Measurements from ENCODE around the gene TBC1D22A. TPM values are rescaled to one million over a fixed set of nuclear protein-coding genes. Genes with fewer than 3 reads are reported as not detected.
"Not testable (repeated sequence)": the region's sequence is repeated elsewhere in the genome, so short reads cannot be mapped to it uniquely, and the experiment has no call there.

Gene TBC1D22A
- total RNA-seq, 2 experiments from 2014 or later = 22.3 to 43.9 TPM

- Histone ChIP-seq H3K4me1 (ENCODE audit: insufficient read depth, low read length, poor library complexity, severe bottlenecking) (peaks cover 5% of the 10 kb centered on the region), H3K27ac (ENCODE audit: low read depth, low read length, poor library complexity, severe bottlenecking) (no peak overlapping the region), H3K9me2 (ENCODE audit: insufficient read depth, low read length) (no peaks in the 10 kb centered on the region), H4K20me1 (ENCODE audit: insufficient read depth, low read length) (no peaks in the 10 kb centered on the region), H3K9me3 (ENCODE audit: low read length) (0 out of 2 replicates have a peak, but pooled peaks cover 3% of the 10 kb centered on the region), H3K4me2 (ENCODE audit: low read length) (no peak overlapping the region), H3K79me2 (ENCODE audit: insufficient read depth, low read depth, low read length) (no peaks in the 10 kb centered on the region), H3K36me3 (ENCODE audit: insufficient read depth, low read length) (peaks cover 7% of the 10 kb centered on the region; the same call in 1 of the 2 replicates), H3K4me3 (ENCODE audit: low read depth, low read length, poor library complexity, severe bottlenecking) (no peak overlapping the region), H2AFZ (ENCODE audit: low read length) (no peak overlapping the region)
- no TSS peak for BruUV-seq (replicated peaks)
- TF ChIP-seq EZH2phosphoT487 (IDR thresholded peaks at IDR 0.05; ENCODE audit: borderline replicate concordance, low read depth, low read length) = no peak
- no peak for TF ChIP-seq CTCF (conservative IDR thresholded peaks at IDR 0.05; ENCODE audit: low read length)
- CTCF ChIA-PET (ENCODE audit: unreplicated experiment) = no interaction called here
- DNase-seq (ENCODE audit: low spot score) = no peak
- intact Hi-C loops (cut with micrococcal nuclease; ENCODE audit: unreplicated experiment) = no loop called here
- POLR2A ChIA-PET = no interaction called here
Measured at GRCh38 chr22:47166446-47167016, 404.1 kb downstream of the TBC1D22A start.

- Histone ChIP-seq H3K4me3 (ENCODE audit: low read depth, low read length, poor library complexity, severe bottlenecking) (no peak overlapping the region), H3K4me2 (ENCODE audit: low read length) (no peak overlapping the region), H3K4me1 (ENCODE audit: insufficient read depth, low read length, poor library complexity, severe bottlenecking) (peaks cover 5% of the 10 kb centered on the region), H3K27ac (ENCODE audit: low read depth, low read length, poor library complexity, severe bottlenecking) (no peak overlapping the region), H4K20me1 (ENCODE audit: insufficient read depth, low read length) (no peaks in the 10 kb centered on the region), H3K36me3 (ENCODE audit: insufficient read depth, low read length) (peaks cover 7% of the 10 kb centered on the region; the same call in 1 of the 2 replicates), H2AFZ (ENCODE audit: low read length) (no peak overlapping the region), H3K9me3 (ENCODE audit: low read length) (0 out of 2 replicates have a peak, but pooled peaks cover 3% of the 10 kb centered on the region), H3K9me2 (ENCODE audit: insufficient read depth, low read length) (no peaks in the 10 kb centered on the region), H3K79me2 (ENCODE audit: insufficient read depth, low read depth, low read length) (no peaks in the 10 kb centered on the region)
- ChIA-PET POLR2A (no interaction called here), CTCF (ENCODE audit: unreplicated experiment) (no interaction called here)
- TF ChIP-seq CTCF (conservative IDR thresholded peaks at IDR 0.05; ENCODE audit: low read length) (no peak), EZH2phosphoT487 (IDR thresholded peaks at IDR 0.05; ENCODE audit: borderline replicate concordance, low read depth, low read length) (no peak)
- BruUV-seq (replicated peaks) = no TSS peak
- intact Hi-C loops (cut with micrococcal nuclease; ENCODE audit: unreplicated experiment) = no loop called here
- no peak for DNase-seq (ENCODE audit: low spot score)
Measured at GRCh38 chr22:47167056-47167455, 404.6 kb downstream of the TBC1D22A start.

DNA sequence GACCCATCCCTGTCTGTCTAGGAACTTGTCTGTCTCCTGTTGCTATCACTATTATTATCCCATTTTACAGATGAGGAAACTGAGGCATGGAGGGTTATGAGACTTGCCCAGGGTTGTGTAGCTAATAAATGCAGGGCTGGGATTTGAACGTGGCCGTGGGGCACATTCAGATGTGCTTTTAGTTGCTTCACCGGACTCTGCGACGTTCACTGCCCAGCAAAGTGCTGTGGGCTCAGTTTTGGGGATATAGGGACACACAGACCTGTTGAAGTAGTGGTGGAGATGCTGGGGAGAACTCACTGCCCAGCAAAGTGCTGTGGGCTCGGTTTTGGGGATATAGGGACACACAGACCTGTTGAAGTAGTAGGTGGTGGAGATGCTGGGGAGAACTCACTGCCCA lies 405.5 kb downstream of the TBC1D22A start:
- BruUV-seq (replicated peaks); H2AFZ ChIP-seq (ENCODE audit: low read length); H4K20me1 ChIP-seq (ENCODE audit: insufficient read depth, low read length); H3K27ac ChIP-seq (ENCODE audit: low read depth, low read length, poor library complexity, severe bottlenecking); H3K9me2 ChIP-seq (ENCODE audit: insufficient read depth, low read length); CTCF ChIA-PET (ENCODE audit: unreplicated experiment); H3K79me2 ChIP-seq (ENCODE audit: insufficient read depth, low read depth, low read length); H3K4me1 ChIP-seq (ENCODE audit: insufficient read depth, low read length, poor library complexity, severe bottlenecking); POLR2A ChIA-PET; H3K4me3 ChIP-seq (ENCODE audit: low read depth, low read length, poor library complexity, severe bottlenecking); H3K36me3 ChIP-seq (ENCODE audit: insufficient read depth, low read length); H3K9me3 ChIP-seq (ENCODE audit: low read length); intact Hi-C loops (cut with micrococcal nuclease; ENCODE audit: unreplicated experiment); DNase-seq (ENCODE audit: low spot score); H3K4me2 ChIP-seq (ENCODE audit: low read length): not testable (repeated sequence)

Measured in OCI-LY7 (cell line).